Gastroesophageal sphincter (tissue), 3 donors: ENCODE measurements around the gene PCDHB2.

Experiments
- CTCF ChIP-seq, 4 experiments: fragments of 200-600 bp in 2 of 4; fragments of 450-650 bp in 2 of 4; sonication (generic) in 1 of 4; IDR thresholded peaks; one replicate each; pipeline ENCODE4 v1.5.1; 2017 to 2019; ENCODE audit warnings: antibody characterized with exemption in 4 of 4, mild to moderate bottlenecking in 2 of 4, moderate library complexity in 2 of 4
- EP300 ChIP-seq: sonication (generic); formaldehyde crosslinking; IDR thresholded peaks from one replicate; pipeline ENCODE4 v1.6.1; 2017; ENCODE audit warnings: antibody characterized with exemption, mild to moderate bottlenecking
- POLR2A ChIP-seq, 2 donors: fragments of 450-650 bp; IDR thresholded peaks; one replicate each; pipeline ENCODE4 v1.6.1; 2017; ENCODE audit warnings: antibody characterized with exemption in 2 of 2, mild to moderate bottlenecking in 2 of 2, moderate library complexity in 1 of 2
- POLR2AphosphoS5 ChIP-seq: sonication (generic); formaldehyde crosslinking; IDR thresholded peaks from one replicate; pipeline ENCODE4 v1.6.1; 2017; ENCODE audit warnings: antibody characterized with exemption

GRCh38 chr5:141077826-141078225, 16.6 kb upstream of the PCDHB2 start:
- TF ChIP-seq CTCF (IDR thresholded peaks at IDR 0.05) (no peak), POLR2AphosphoS5 (no peak), POLR2A (IDR thresholded peaks at IDR 0.05) (no peak), EP300 (no peak)
